SU-DHL-6 (cell line): ENCODE results near the gene ARAP3.

ENCODE experiments used
- H2AFZ ChIP-seq: fragments of 200-600 bp; sonication (generic); 2 replicates; pipeline ENCODE4 v1.6.1; 2014; ENCODE audit warnings: low read depth, mild to moderate bottlenecking, moderate library complexity, mixed read lengths, antibody characterized with exemption, low read length; ENCODE audit not compliant: severe bottlenecking
- H3F3A ChIP-seq: fragments of 200-600 bp; shearing (Covaris generic); 2 replicates; pipeline ENCODE4 v1.6.0; 2016; ENCODE audit warnings: antibody characterized with exemption, mild to moderate bottlenecking; ENCODE audit not compliant: insufficient read depth
- H3K27ac ChIP-seq: fragments of 200-600 bp; sonication (generic); 2 replicates; pipeline ENCODE4 v1.5.1; 2016; ENCODE audit warnings: low read depth, mild to moderate bottlenecking, low read length, moderate library complexity, mixed read lengths
- H3K27me3 ChIP-seq: fragments of 200-600 bp; sonication (generic), shearing (Covaris generic); 2 replicates; pipeline ENCODE4 v1.6.0; 2014; ENCODE audit warnings: mild to moderate bottlenecking, low read length
- H3K36me3 ChIP-seq: fragments of 200-600 bp; sonication (generic); 2 replicates; pipeline ENCODE4 v1.6.1; 2014; ENCODE audit warnings: mild to moderate bottlenecking, low read length, mixed read lengths
- H3K4me2 ChIP-seq: fragments of 300-600, 200-600 bp; shearing (Covaris generic), sonication (generic); 2 replicates; pipeline ENCODE4 v1.6.0; 2014; ENCODE audit warnings: low read length, low read depth, mild to moderate bottlenecking; ENCODE audit not compliant: poor library complexity, severe bottlenecking
- H3K4me3 ChIP-seq: fragments of 200-600 bp; sonication (generic); 2 replicates; pipeline ENCODE4 v1.5.1; 2014; ENCODE audit warnings: antibody characterized with exemption, low read length, mild to moderate bottlenecking, mixed read lengths; ENCODE audit not compliant: insufficient read depth, poor library complexity, severe bottlenecking
- H3K79me2 ChIP-seq: fragments of 200-600 bp; sonication (generic); 2 replicates; pipeline ENCODE4 v1.6.1; 2014; ENCODE audit warnings: mild to moderate bottlenecking, low read length, moderate library complexity; ENCODE audit not compliant: insufficient read depth
- H3K9ac ChIP-seq: fragments of 200-600 bp; sonication (generic); 2 replicates; pipeline ENCODE4 v1.7.0; 2014; ENCODE audit warnings: mild to moderate bottlenecking, low read length
- H3K9me2 ChIP-seq: fragments of 200-600 bp; sonication (generic); replicated peaks from 2 replicates; pipeline ENCODE4 v1.6.1; 2014; ENCODE audit warnings: low read length; ENCODE audit not compliant: insufficient read depth
- H3K9me3 ChIP-seq: fragments of 200-600 bp; sonication (generic); 2 replicates; pipeline ENCODE4 v1.6.1; 2014; ENCODE audit warnings: low read length, mixed read lengths; ENCODE audit not compliant: insufficient read depth
- H4K20me1 ChIP-seq: fragments of 200-600 bp; sonication (generic); 2 replicates; pipeline ENCODE4 v1.6.1; 2014; ENCODE audit warnings: low read depth, mild to moderate bottlenecking, antibody characterized with exemption, low read length, moderate library complexity, mixed read lengths
- CTCF ChIP-seq: fragments of 200-600 bp; sonication (generic); IDR thresholded peaks from one replicate; pipeline ENCODE4 v1.5.1; 2017; ENCODE audit warnings: antibody characterized with exemption, mild to moderate bottlenecking, low read length, moderate library complexity; ENCODE audit not compliant: insufficient read depth, poor library complexity, severe bottlenecking
- EZH2phosphoT487 ChIP-seq: fragments of 200-600 bp; sonication (generic), shearing (Covaris generic); conservative IDR thresholded peaks from 2 replicates; pipeline ENCODE4 v1.6.1; 2018; ENCODE audit warnings: mild to moderate bottlenecking, antibody characterized with exemption, low read length, moderate library complexity, mixed read lengths

Gene ARAP3

GRCh38 chr5:141636413-141637122 lies 45.5 kb downstream of the ARAP3 start, which contains the start of the genes HDAC3 and RELL2:
HDAC3 (minus strand) TSS chr5:141636849; CDS start chr5:141636790, 59 bp downstream.
RELL2 (plus strand) TSS chr5:141636997; CDS start chr5:141638226, 1,229 bp downstream.
- Histone ChIP-seq H3K36me3 (peaks cover 4% of the 10 kb centered on the region), H3K27ac (peak within 1 kb of the TSS; percentile 82), H2AFZ (peak within 1 kb of the TSS; percentile 70), H3K4me2 (peak within 1 kb of the TSS; percentile 71), H3K4me3 (peak within 1 kb of the TSS; percentile 97), H3K9ac (peak within 1 kb of the TSS; percentile 94), H3K79me2 (peaks cover 59% of the 10 kb centered on the region), H3K9me2 (no peaks in the 10 kb centered on the region), H3K9me3 (no peaks in the 10 kb centered on the region), H3F3A (peaks cover 8% of the 10 kb centered on the region), H4K20me1 (peaks cover 15% of the 10 kb centered on the region; the same call in 1 of the 2 replicates), H3K27me3 (no peaks in the 10 kb centered on the region)
- TF ChIP-seq CTCF (no peak), EZH2phosphoT487 (no peak)

GRCh38 chr5:141636106-141636412 lies 46.0 kb downstream of the ARAP3 start:
- Histone ChIP-seq H4K20me1 (peaks cover 15% of the 10 kb centered on the region), H3K4me3 (peak overlapping the region; percentile 97), H3K9me3 (no peaks in the 10 kb centered on the region), H3K79me2 (peaks cover 64% of the 10 kb centered on the region), H3K9ac (peak overlapping the region; percentile 94), H2AFZ (peak overlapping the region; percentile 28), H3K4me2 (peak overlapping the region; percentile 71), H3K27me3 (no peaks in the 10 kb centered on the region), H3K27ac (no peak overlapping the region), H3F3A (peaks cover 8% of the 10 kb centered on the region; the same call in 1 of the 2 replicates), H3K9me2 (no peaks in the 10 kb centered on the region), H3K36me3 (peaks cover 9% of the 10 kb centered on the region)
- TF ChIP-seq CTCF: no peak
- no peak for TF ChIP-seq EZH2phosphoT487

- Histone ChIP-seq H3K9me2 (no peaks in the 10 kb centered on the region), H3K27ac (no peak overlapping the region), H3K36me3 (peaks cover 13% of the 10 kb centered on the region), H3K9ac (peak overlapping the region; percentile 94), H3K9me3 (no peaks in the 10 kb centered on the region), H3K4me3 (peak overlapping the region; percentile 97), H3K4me2 (peak overlapping the region; percentile 71), H2AFZ (no peak overlapping the region), H4K20me1 (peaks cover 15% of the 10 kb centered on the region), H3F3A (peaks cover 8% of the 10 kb centered on the region; the same call in 1 of the 2 replicates), H3K27me3 (no peaks in the 10 kb centered on the region), H3K79me2 (peaks cover 68% of the 10 kb centered on the region)
- TF ChIP-seq EZH2phosphoT487 (no peak), CTCF (no peak)
Observed at GRCh38 chr5:141635646-141636045, 46.4 kb downstream of the ARAP3 start.
